CD4-positive, alpha-beta T cell (primary cell): ENCODE data around the gene RHBDF1. TPM values are rescaled to one million over a fixed set of nuclear protein-coding genes. Genes with fewer than 3 reads are reported as not detected.

ENCODE experiments used
- ATAC-seq: fragments of 200-7000 bp; cut with Tn5 transposase; one replicate; pipeline ENCODE4 v1.10.0; 2022; ENCODE audit warnings: mild to moderate bottlenecking; ENCODE audit not compliant: poor library complexity
- CTCF ChIA-PET: fragments of 350-600 bp; sonication (Branson Sonifier 250); formaldehyde crosslinking; loops from one replicate; lab custom pipeline; 2021; ENCODE audit warnings: antibody characterized with exemption, inconsistent platforms; lab: Charles Lee
- POLR2A ChIA-PET: fragments of 350-600 bp; sonication (Branson Sonifier 250); formaldehyde crosslinking; loops from one replicate; lab custom pipeline; 2021; ENCODE audit warnings: antibody characterized with exemption, inconsistent platforms; lab: Charles Lee
- DNase-seq, 14 experiments: peaks; one replicate each; pipeline ENCODE4 v3.0.0-alpha.2; 2013 to 2020; ENCODE audit warnings: mixed read lengths in 2 of 14
- H3K27ac ChIP-seq, 2 donors: one replicate each; pipeline versions ENCODE4 v1.5.1 to v1.7.0; 2013; ENCODE audit warnings: low read length in 2 of 2, low read depth in 1 of 2, mild to moderate bottlenecking in 1 of 2
- H3K27me3 ChIP-seq, 2 experiments: 1 replicate in 1 of 2; 2 replicates in 1 of 2; pipeline versions ENCODE4 v1.6.1 to v1.7.0; 2013; ENCODE audit warnings: low read length in 2 of 2, control low read depth in 1 of 2, mild to moderate bottlenecking in 1 of 2, moderate library complexity in 1 of 2; ENCODE audit not compliant: insufficient read depth in 2 of 2, control insufficient read depth in 1 of 2
- H3K36me3 ChIP-seq: one replicate; pipeline ENCODE4 v1.6.1; 2013; ENCODE audit warnings: low read length, control low read depth; ENCODE audit not compliant: insufficient read depth
- H3K4me1 ChIP-seq: one replicate; pipeline ENCODE4 v1.6.1; 2013; ENCODE audit warnings: low read length, control low read depth; ENCODE audit not compliant: insufficient read depth
- H3K4me3 ChIP-seq: one replicate; pipeline ENCODE4 v1.5.1; 2013; ENCODE audit warnings: mild to moderate bottlenecking, low read length, moderate library complexity
- H3K9me3 ChIP-seq, 2 experiments: 1 replicate in 1 of 2; 2 replicates in 1 of 2; pipeline versions ENCODE4 v1.6.1 to v1.7.0; 2013; ENCODE audit warnings: low read length in 2 of 2, mild to moderate bottlenecking in 2 of 2, control low read depth in 1 of 2, moderate library complexity in 1 of 2; ENCODE audit not compliant: control insufficient read depth in 1 of 2, insufficient read depth in 1 of 2
- H3K27ac Mint-ChIP-seq: one replicate; pipeline ENCODE4 v1.8.0; 2020; ENCODE audit warnings: mixed read lengths
- H3K27me3 Mint-ChIP-seq: one replicate; pipeline ENCODE4 v1.8.0; 2021; ENCODE audit warnings: mixed read lengths
- H3K36me3 Mint-ChIP-seq: one replicate; pipeline ENCODE4 v1.8.0; 2021; ENCODE audit warnings: low read depth, mixed read lengths
- H3K4me1 Mint-ChIP-seq: one replicate; pipeline ENCODE4 v1.8.0; 2021; ENCODE audit warnings: low read depth, mixed read lengths
- H3K4me3 Mint-ChIP-seq: one replicate; pipeline ENCODE4 v1.8.0; 2020; ENCODE audit warnings: mild to moderate bottlenecking, mixed read lengths
- H3K9me3 Mint-ChIP-seq: one replicate; pipeline ENCODE4 v1.8.0; 2020; ENCODE audit warnings: mixed read lengths
- intact Hi-C, 2 experiments: fragments of 100-400 bp; cut with DNase I in 1 of 2; cut with micrococcal nuclease in 1 of 2; formaldehyde crosslinking; loops; one replicate each; pipeline versions ENCODE4 v1.15.1 to v1.9.0; 2023 to 2025; cut with DNase I, micrococcal nuclease
- total RNA-seq, 174 experiments: library from RNA in 2 of 174; stranded (reverse) in 2 of 174; gene quantifications; one replicate each; pipeline ENCODE4 v1.2.3 and lab custom pipeline; 2021 to 2026
- TF ChIP-seq, protein P1 (sequence below): fragments of 200-600 bp; IDR thresholded peaks from one replicate; pipeline ENCODE4 v1.8.0; 2022; ENCODE audit warnings: antibody characterized with exemption, mild to moderate bottlenecking

RHBDF1 gene
- total RNA-seq, 2 experiments from 2014 or later, result 0.33 to 0.34 TPM

DNA sequence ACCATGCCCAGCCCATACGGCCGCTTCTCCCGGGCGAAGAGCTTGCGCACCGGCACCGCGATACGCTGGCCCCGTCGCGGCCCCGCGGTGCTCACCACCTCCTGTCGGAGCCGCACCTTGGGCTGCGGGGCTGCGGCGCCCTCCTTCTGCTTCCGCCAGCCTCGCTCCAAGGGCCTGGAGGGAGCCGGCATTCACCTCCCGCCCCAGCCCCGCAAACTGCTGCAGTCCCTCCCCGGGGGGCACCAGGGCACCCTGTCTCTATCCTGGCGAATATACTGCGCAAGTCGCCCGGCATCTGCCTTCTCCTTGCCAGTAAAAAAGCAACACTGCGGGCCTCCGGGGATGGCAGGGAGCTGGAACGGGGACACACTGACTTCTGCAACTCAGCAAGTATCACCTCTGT is 10.6 kb downstream of the RHBDF1 start:
- H3K27ac ChIP-seq, result no peak overlapping the region
- H3K4me3 ChIP-seq, result no peak overlapping the region
- peaks cover 9% of the 10 kb centered on the region for H3K27me3 Mint-ChIP-seq
- TF ChIP-seq, protein P1, sequence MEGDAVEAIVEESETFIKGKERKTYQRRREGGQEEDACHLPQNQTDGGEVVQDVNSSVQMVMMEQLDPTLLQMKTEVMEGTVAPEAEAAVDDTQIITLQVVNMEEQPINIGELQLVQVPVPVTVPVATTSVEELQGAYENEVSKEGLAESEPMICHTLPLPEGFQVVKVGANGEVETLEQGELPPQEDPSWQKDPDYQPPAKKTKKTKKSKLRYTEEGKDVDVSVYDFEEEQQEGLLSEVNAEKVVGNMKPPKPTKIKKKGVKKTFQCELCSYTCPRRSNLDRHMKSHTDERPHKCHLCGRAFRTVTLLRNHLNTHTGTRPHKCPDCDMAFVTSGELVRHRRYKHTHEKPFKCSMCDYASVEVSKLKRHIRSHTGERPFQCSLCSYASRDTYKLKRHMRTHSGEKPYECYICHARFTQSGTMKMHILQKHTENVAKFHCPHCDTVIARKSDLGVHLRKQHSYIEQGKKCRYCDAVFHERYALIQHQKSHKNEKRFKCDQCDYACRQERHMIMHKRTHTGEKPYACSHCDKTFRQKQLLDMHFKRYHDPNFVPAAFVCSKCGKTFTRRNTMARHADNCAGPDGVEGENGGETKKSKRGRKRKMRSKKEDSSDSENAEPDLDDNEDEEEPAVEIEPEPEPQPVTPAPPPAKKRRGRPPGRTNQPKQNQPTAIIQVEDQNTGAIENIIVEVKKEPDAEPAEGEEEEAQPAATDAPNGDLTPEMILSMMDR, result no peak
- no peaks in the 10 kb centered on the region for H3K9me3 Mint-ChIP-seq
- peaks cover 7% of the 10 kb centered on the region for H3K36me3 ChIP-seq
- no peak overlapping the region for H3K27ac Mint-ChIP-seq
- ATAC-seq (no peak), DNase-seq (no peak)
- peaks cover 0 to 5% of the 10 kb centered on the region in 2 experiments for H3K27me3 ChIP-seq
- POLR2A ChIA-PET, result no interaction called here
- no peaks in the 10 kb centered on the region for H3K36me3 Mint-ChIP-seq
- H3K4me3 Mint-ChIP-seq, result no peak overlapping the region
- no peaks in the 10 kb centered on the region for H3K9me3 ChIP-seq
- intact Hi-C loops, result no loop called here
- CTCF ChIA-PET, result interaction anchor here (6.3 kb wide), 1 partner anchor 34 kb away, joined by 105 read pairs; no protein-coding TSS in a partner anchor
- peaks cover 6% of the 10 kb centered on the region for H3K4me1 ChIP-seq
- no peaks in the 10 kb centered on the region for H3K4me1 Mint-ChIP-seq

DNA sequence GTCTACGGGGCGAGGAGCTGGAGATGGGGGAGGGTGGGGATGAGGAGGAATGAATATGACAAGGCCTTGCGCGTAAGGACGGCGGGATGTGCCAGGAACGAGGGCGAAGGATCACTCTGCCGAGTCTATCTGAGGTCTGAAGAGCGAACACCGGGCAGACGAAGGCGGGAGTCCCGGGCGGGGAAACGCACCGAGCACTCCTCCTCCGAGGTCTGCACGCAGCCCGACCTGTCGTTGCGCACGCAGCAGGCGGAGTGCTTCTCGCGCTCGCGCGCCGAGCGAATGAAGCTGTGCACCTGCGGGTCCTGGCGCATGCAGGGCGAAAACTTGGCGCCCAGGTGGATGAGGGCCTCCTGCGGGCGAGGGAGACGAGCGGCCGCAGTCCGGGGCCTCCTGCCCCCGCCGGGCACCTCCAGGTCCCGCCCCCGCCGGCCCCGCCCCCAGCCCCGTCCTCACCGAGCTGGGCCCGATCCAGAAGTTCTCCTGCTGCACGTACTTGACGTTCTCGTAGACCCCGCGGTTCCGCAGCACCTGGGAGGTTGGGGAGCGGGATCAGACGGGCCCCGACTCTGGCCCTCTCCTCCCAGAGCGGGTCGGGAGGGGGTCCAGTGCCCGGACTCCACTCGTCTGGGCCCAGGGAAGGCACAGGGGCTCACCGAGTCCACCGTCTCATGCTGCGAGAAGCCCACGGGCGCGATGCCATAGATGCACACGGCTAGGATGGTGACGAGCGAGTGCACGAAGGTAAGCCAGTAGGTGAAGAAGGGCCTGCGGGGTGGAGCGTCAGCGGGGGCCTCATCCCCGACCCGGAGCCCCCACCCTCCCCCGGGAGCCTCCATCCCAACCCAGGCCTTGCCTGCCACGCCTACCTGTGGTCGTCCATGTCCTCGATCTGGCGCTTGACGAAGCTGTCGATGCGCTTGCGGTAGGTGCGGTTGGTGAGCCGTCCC is 11.2 kb downstream of the RHBDF1 start:
- Mint-ChIP-seq H3K36me3 (no peaks in the 10 kb centered on the region), H3K9me3 (no peaks in the 10 kb centered on the region), H3K4me1 (no peaks in the 10 kb centered on the region), H3K27ac (no peak overlapping the region), H3K27me3 (peaks cover 9% of the 10 kb centered on the region), H3K4me3 (no peak overlapping the region)
- intact Hi-C loops, result no loop called here
- no peak for DNase-seq
- TF ChIP-seq, protein P1, result no peak
- Histone ChIP-seq H3K9me3 (no peaks in the 10 kb centered on the region), H3K27me3 (no peaks in the 10 kb centered on the region), H3K4me1 (peaks cover 6% of the 10 kb centered on the region), H3K36me3 (peaks cover 13% of the 10 kb centered on the region), H3K4me3 (no peak overlapping the region), H3K27ac (no peak overlapping the region)
- ChIA-PET CTCF (interaction anchor here (6.3 kb wide), 1 partner anchor 35 kb away, joined by 105 read pairs; no protein-coding TSS in a partner anchor), POLR2A (no interaction called here)
- no peak for ATAC-seq

DNA sequence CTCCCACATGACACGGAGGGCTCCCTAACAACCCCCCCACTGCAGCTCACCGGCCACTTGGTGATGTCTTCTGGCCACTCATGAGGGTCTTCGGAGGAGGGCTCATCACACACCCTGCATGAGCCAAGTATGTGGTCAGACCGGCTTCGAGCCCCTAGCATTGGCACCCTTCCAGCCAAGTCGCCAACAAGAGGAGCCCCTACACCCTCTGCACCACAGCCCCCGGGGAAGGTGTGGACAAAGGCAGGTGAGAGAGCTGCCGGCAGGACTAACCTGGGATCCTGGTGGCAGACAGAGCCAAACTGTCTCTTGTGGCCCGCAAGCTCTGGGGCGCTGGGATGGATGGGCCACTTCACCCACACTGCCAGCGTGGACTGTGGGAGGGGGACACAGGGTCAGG is 12.3 kb downstream of the RHBDF1 start:
- H3K4me3 ChIP-seq, result no peak overlapping the region
- H3K27me3 ChIP-seq, result no peaks in the 10 kb centered on the region
- no peaks in the 10 kb centered on the region for H3K36me3 Mint-ChIP-seq
- CTCF ChIA-PET, result no interaction called here
- intact Hi-C loops, result no loop called here
- no peaks in the 10 kb centered on the region for H3K4me1 ChIP-seq
- ATAC-seq (no peak), DNase-seq (no peak)
- no peaks in the 10 kb centered on the region for H3K9me3 ChIP-seq
- H3K27ac ChIP-seq, result no peak overlapping the region
- no peak overlapping the region for H3K4me3 Mint-ChIP-seq
- peaks cover 17% of the 10 kb centered on the region for H3K36me3 ChIP-seq
- POLR2A ChIA-PET, result no interaction called here
- no peaks in the 10 kb centered on the region for H3K9me3 Mint-ChIP-seq
- peaks cover 1% of the 10 kb centered on the region for H3K27me3 Mint-ChIP-seq
- no peak overlapping the region for H3K27ac Mint-ChIP-seq
- TF ChIP-seq, protein P1, result no peak
- H3K4me1 Mint-ChIP-seq, result no peaks in the 10 kb centered on the region
